Left kidney (tissue), 2 donors: Measurements from ENCODE around the gene ZNF783. TPM values are rescaled to one million over a fixed set of nuclear protein-coding genes. Genes with fewer than 3 reads are reported as not detected.
"Not testable (repeated sequence)": the region's sequence is repeated elsewhere in the genome, so short reads cannot be mapped to it uniquely, and the experiment has no call there.

ENCODE experiments used
- DNase-seq: peaks from one replicate; pipeline ENCODE4 v3.0.0-alpha.2; 2013
- polyA plus RNA-seq: library from polyadenylated mRNA; unstranded; fragments of 120-200 nt; gene quantifications from one replicate; pipeline ENCODE4 v1.2.1, GENCODE V29; 2013; ENCODE audit not compliant: insufficient read length

The ZNF783 gene
- polyA plus RNA-seq, 1 donor: 17.0 TPM

DNA sequence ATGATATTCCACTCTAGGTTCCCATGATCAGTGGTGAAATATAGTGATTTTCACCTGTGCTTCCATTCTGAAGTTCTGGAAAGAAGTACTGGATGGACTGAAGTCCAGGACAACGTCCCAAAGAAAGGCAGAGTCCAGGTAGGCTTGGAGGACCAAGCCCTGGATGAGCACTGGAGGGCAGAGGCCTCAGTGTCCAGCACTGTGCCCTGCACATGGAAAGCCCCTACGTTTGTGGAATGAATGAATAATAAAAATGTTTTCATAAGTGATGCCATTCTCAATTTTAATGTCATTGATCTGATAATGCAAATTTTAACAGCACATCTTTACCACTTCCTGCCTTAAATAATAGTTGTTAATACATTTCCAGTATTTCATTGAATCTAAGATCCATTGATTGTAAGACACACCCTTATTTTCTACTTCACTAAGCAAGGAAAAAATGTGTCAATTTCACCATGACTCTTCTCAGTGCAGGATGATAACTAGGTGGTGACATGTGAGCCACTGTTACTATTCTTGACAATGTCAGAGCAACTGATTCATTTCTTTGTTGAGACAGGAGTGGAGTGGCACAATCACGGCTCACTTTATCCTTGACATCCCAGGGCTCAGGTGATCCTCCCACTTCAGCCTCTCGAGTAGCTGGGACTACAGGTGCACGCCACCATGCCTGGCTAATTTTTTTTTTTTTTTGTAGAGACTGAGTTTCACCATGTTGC, 35.2 kb downstream of the ZNF783 start:
- no peak for DNase-seq

DNA sequence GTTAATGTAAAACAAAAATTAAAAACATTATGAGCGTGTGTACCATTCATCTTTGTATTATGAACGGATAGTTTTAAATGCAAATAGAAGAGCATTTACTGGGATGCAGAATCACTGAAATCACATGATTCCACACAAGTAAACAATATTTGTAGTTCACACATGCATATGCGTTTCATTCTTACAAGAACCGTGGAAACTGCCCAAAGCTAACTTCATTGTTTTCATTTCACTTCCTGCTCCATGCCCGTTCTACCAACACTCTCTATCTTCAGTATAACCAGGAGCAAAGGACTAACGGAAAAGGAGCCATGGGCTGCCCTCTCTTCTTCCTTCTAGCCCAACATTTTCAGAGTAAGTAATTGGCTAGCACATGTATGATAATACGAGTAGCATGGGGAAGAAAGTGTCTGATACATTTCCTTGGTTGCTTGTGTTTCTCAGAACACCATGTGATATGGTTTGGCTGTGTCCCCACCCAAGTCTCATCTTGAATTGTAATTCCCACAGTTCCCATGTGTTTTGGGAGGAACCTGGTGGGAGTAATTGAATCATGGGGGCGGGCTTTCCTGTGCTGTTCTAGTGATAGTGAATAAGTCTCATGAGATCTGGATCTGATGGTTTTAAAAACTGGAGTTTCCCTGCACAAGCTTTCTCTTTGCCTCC, 38.8 kb downstream of the ZNF783 start:
- DNase-seq: no peak

- no peak for DNase-seq
Measured at GRCh38 chr7:149302222-149302621, 40.2 kb downstream of the ZNF783 start.

GRCh38 chr7:149302865-149303264, 40.9 kb downstream of the ZNF783 start:
- no peak for DNase-seq

GRCh38 chr7:149304006-149304405, 42.0 kb downstream of the ZNF783 start:
- DNase-seq: no peak

GRCh38 chr7:149306854-149307253, 44.9 kb downstream of the ZNF783 start:
- no peak for DNase-seq

DNA sequence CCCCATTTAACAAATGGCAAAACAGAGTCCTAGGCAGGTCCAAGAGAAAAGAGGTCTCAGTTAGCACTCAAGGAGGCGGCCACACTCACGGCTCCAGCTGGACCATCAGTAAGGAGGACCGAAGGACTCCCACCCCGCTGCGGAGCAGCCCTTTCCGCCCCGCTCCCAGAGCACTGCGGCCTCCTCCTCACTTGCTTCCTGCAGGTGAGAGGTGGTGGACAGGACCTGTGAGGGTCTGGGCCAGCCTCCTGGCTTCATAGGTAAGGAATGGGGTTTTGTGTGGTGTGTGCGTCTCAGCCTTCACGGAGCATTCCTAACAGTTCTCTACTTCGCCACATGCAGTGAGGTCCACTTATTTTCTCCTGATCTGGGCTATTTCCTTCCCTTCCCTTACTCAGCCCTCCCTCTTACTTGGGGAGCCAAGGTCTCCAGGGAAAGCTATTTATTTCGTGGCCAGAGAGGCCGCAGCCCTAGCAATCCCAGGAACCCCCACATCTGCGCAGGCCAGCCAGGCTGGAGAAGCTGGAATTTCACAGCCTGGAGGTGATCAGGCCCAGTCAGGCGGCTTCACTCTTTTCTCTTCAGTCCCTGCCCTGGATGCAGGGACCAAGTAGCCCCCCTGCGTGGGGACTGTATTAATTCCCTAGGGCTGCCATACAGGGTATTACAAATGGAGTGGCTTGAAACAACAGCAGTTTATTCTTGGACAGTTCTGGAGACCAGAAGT, 45.9 kb downstream of the ZNF783 start:
- DNase-seq: no peak

- peak; percentile 24 for DNase-seq
Measured at GRCh38 chr7:149310113-149310836, 48.3 kb downstream of the ZNF783 start.

DNA sequence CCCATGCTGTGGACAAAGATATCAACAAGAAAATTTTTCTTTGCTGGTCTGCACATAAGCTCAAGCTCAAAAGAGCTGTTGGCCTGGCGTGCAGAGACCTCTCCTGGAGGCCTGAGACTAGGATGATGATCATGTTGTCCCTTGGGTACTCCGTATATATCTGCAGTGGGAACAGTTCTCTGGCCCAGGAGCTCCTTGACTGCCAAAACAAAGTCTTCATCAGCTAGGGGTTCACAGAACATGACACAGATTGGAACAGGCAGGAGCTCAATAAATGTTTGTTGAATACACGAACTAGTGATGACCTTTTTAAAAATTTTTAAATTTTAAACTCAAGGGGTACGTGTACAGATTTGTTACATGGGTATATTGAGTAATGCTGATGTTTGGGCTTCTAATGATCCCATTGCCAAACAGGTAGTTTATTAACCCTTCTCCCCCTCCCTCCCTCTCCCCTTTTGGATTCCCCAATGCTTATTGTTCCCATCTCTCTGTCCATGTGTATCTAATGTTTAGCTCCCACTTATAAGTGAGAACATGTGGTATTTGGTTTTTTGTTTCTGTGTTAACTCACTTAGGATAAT, 49.1 kb downstream of the ZNF783 start:
- DNase-seq: no peak

- DNase-seq: no peak
Measured at GRCh38 chr7:149313981-149314380, 52.0 kb downstream of the ZNF783 start.

DNA sequence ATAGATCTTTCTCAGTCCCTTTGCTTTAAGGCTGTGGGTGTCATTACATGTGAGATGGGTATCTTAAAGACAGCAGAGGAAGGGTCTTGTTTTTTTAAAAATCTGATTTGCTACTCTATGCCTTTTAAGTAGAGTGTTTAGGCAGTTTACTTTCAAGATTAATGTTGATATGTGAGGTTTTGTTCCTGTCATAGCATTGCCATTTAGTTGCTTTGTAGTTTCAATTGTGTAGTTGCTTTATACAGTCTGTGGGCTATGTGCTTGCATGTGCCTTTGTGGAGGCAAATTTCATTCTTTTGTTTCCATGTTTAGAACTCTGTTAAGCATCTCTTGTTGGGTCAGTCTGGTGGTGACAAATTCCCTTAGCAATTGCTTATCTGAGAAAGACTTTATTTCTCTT, 54.6 kb downstream of the ZNF783 start:
- no peak for DNase-seq

GRCh38 chr7:149317496-149317895, 55.5 kb downstream of the ZNF783 start:
- no peak for DNase-seq

DNA sequence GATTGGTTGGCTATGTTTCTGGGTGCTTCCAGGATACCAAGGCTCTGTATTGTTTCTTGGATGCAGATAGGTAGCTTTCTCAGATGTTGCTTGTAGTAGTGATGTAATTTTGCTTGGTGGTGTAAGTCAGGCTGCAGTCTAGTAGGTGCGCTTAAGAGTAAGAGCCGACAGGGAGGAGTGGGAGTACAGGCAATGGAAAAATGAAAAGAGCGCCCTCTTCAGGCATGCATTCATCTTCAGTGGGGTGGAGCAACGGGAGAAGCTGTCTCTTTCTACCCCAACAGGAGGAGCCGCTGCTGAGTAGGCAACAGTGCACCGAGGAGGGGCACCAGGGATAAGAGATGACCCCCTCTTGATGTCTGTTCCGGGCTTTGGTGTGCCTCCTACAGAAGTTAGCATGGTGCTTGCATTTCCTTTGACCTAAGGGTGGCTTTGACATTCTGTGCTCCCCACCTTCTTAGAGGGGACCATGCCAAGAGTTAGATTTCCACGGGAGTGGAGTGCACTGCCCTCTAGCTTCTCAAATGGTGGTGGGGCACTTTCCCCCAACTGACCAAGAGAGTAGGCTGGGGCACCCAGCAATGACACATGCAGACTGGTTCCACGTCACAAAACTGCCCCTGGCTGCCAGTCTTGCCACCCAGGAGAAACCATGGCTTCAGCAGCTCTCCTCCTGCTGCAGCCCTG, 56.1 kb downstream of the ZNF783 start:
- DNase-seq: no peak

- DNase-seq: no peak
Measured at GRCh38 chr7:149319376-149319775, 57.4 kb downstream of the ZNF783 start.

- DNase-seq: no peak
Measured at GRCh38 chr7:149320313-149321124, 58.5 kb downstream of the ZNF783 start.

GRCh38 chr7:149321125-149321905, 59.3 kb downstream of the ZNF783 start:
- not testable (repeated sequence) for DNase-seq

DNA sequence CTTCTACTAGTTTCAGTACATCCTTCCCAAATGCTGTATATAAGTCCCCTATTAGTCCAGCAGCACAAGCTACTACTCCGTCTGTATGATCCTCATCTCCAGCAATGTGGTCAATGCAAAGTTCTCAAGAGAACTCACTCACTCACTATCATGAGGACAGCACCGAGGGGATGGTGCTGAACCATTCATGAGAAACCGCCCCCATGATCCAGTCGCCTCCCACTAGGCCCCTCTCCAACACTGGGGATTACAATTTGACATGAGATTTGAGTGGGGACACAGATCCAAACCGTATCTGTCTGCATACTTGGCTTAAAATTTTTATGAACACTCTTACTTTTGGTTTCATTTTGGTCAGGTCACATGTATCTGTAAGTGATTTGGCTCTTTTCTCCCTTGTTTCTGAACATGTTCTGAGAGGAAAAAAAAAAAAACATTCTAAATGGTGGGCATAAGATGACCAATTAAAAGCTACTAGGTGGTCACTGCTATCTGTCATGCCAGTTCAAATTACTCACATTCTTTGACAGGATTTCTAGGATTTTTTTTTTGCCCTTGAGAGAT, 60.1 kb downstream of the ZNF783 start:
- no peak for DNase-seq

DNA sequence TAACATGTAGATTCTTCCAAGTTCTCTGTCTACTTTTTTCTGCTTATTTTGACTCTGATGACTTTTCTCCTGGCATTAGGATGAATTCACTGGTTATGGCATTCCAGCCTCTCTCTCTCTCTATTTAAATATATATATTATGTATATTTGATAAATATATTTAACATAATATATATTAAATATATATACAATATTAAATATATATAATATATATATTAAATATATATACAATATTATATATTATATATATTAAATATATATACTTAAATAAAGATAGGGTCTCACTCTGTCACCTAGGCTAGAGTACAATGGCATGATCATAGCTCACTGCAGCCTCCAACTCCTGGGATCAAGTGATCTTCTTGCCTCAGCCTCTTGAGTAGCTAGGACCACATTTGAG, 60.7 kb downstream of the ZNF783 start:
- DNase-seq: no peak

- no peak for DNase-seq
Measured at GRCh38 chr7:149325248-149325647, 63.3 kb downstream of the ZNF783 start.
